ENCODE data around the gene GJA5. TPM values are rescaled to one million over a fixed set of nuclear protein-coding genes. Genes with fewer than 3 reads are reported as not detected.

The GJA5 gene
- total RNA-seq, 1 donor from 2014 or later, result 1.6 TPM

GRCh38 chr1:147768101-147768500 is 7.7 kb upstream of the GJA5 start:
- DNase-seq (ENCODE audit: low spot score in 2 of 2), result no peak
- no peak for FAIRE-seq

GRCh38 chr1:147762233-147763024 is 2.0 kb upstream of the GJA5 start:
- no peak for FAIRE-seq
- no peak for DNase-seq (ENCODE audit: low spot score in 2 of 2)

GRCh38 chr1:147758379-147759100 is 1.9 kb downstream of the GJA5 start:
- DNase-seq (ENCODE audit: low spot score in 2 of 2), result no peak
- FAIRE-seq, result no peak

GRCh38 chr1:147757015-147757990 is 3.1 kb downstream of the GJA5 start:
- no peak for FAIRE-seq
- no peak for DNase-seq (ENCODE audit: low spot score in 2 of 2)

- FAIRE-seq (no peak), DNase-seq (ENCODE audit: low spot score in 2 of 2) (no peak)
Observed at GRCh38 chr1:147756341-147756740, 4.1 kb downstream of the GJA5 start.

- no peak for FAIRE-seq
- no peak for DNase-seq (ENCODE audit: low spot score in 2 of 2)
Observed at GRCh38 chr1:147754661-147755060, 5.7 kb downstream of the GJA5 start.

- FAIRE-seq (no peak), DNase-seq (ENCODE audit: low spot score in 2 of 2) (no peak)
Observed at GRCh38 chr1:147753081-147753480, 7.3 kb downstream of the GJA5 start.

GRCh38 chr1:147752511-147752910 is 7.9 kb downstream of the GJA5 start:
- DNase-seq (ENCODE audit: low spot score in 2 of 2) (no peak), FAIRE-seq (no peak)

- FAIRE-seq, result no peak
Observed at GRCh38 chr1:147751346-147751745, 9.1 kb downstream of the GJA5 start.

GRCh38 chr1:147750618-147751217 is 9.7 kb downstream of the GJA5 start:
- no peak for FAIRE-seq
- no peak for DNase-seq (ENCODE audit: low spot score in 2 of 2)

More at GRCh38 chr1:147751346-147751745, 9.1 kb downstream of the GJA5 start:
- DNase-seq (ENCODE audit: low spot score in 2 of 2), result no peak

GRCh38 chr1:147749792-147750191 is 10.6 kb downstream of the GJA5 start:
- no peak for FAIRE-seq

GRCh38 chr1:147748676-147749350 is 11.6 kb downstream of the GJA5 start:
- FAIRE-seq (no peak), DNase-seq (ENCODE audit: low spot score in 2 of 2) (no peak)

More at GRCh38 chr1:147749792-147750191, 10.6 kb downstream of the GJA5 start:
- no peak for DNase-seq (ENCODE audit: low spot score in 2 of 2)

GRCh38 chr1:147747966-147748365 is 12.4 kb downstream of the GJA5 start:
- FAIRE-seq (no peak), DNase-seq (ENCODE audit: low spot score in 2 of 2) (no peak)

GRCh38 chr1:147745271-147745670 is 15.1 kb downstream of the GJA5 start:
- DNase-seq (ENCODE audit: low spot score in 2 of 2), result no peak
- no peak for FAIRE-seq

GRCh38 chr1:147741065-147741464 is 19.3 kb downstream of the GJA5 start:
- FAIRE-seq (no peak), DNase-seq (ENCODE audit: low spot score in 2 of 2) (no peak)

- FAIRE-seq (no peak), DNase-seq (ENCODE audit: low spot score in 2 of 2) (no peak)
Observed at GRCh38 chr1:147740391-147740790, 20.0 kb downstream of the GJA5 start.

- FAIRE-seq (no peak), DNase-seq (ENCODE audit: low spot score in 2 of 2) (no peak)
Observed at GRCh38 chr1:147738739-147739476, 21.5 kb downstream of the GJA5 start.

- no peak for DNase-seq (ENCODE audit: low spot score in 2 of 2)
- FAIRE-seq, result no peak
Observed at GRCh38 chr1:147738129-147738528, 22.3 kb downstream of the GJA5 start.

- FAIRE-seq (no peak), DNase-seq (ENCODE audit: low spot score in 2 of 2) (no peak)
Observed at GRCh38 chr1:147736883-147737282, 23.5 kb downstream of the GJA5 start.
